Osteocyte (in vitro differentiated cells): ENCODE measurements around the gene TYK2. TPM values are rescaled to one million over a fixed set of nuclear protein-coding genes. Genes with fewer than 3 reads are reported as not detected.

Experiments used
- DNase-seq: peaks from one replicate; pipeline ENCODE4 v3.0.0; 2021; ENCODE audit warnings: mixed read lengths; ENCODE audit not compliant: unreplicated experiment; ENCODE audit errors: extremely low spot score
- H3K27ac Mint-ChIP-seq: one replicate; pipeline ENCODE4 v1.8.0; 2021; ENCODE audit warnings: mild to moderate bottlenecking, mixed read lengths; ENCODE audit not compliant: unreplicated experiment
- H3K27me3 Mint-ChIP-seq: one replicate; pipeline ENCODE4 v1.8.0; 2021; ENCODE audit warnings: mixed read lengths; ENCODE audit not compliant: unreplicated experiment
- H3K36me3 Mint-ChIP-seq: one replicate; pipeline ENCODE4 v1.8.0; 2021; ENCODE audit warnings: mixed read lengths; ENCODE audit not compliant: unreplicated experiment
- H3K4me1 Mint-ChIP-seq: one replicate; pipeline ENCODE4 v1.8.0; 2021; ENCODE audit warnings: mixed read lengths; ENCODE audit not compliant: unreplicated experiment
- H3K4me3 Mint-ChIP-seq: one replicate; pipeline ENCODE4 v1.8.0; 2021; ENCODE audit warnings: mild to moderate bottlenecking, moderate library complexity, mixed read lengths; ENCODE audit not compliant: unreplicated experiment
- H3K9me3 Mint-ChIP-seq: one replicate; pipeline ENCODE4 v1.8.0; 2021; ENCODE audit warnings: mixed read lengths; ENCODE audit not compliant: unreplicated experiment
- total RNA-seq: library from RNA; stranded (reverse); gene quantifications from 2 replicates; pipeline ENCODE4 v1.2.1, GENCODE V29; 2021
- TF ChIP-seq, protein P1 (sequence below): fragments of 200-600 bp; sonication (generic); IDR thresholded peaks from 2 replicates; pipeline ENCODE4 v1.5.0; 2021; ENCODE audit warnings: antibody characterized with exemption, mild to moderate bottlenecking, moderate library complexity

Gene TYK2
- total RNA-seq, 1 donor from 2014 or later, result 136 TPM

DNA sequence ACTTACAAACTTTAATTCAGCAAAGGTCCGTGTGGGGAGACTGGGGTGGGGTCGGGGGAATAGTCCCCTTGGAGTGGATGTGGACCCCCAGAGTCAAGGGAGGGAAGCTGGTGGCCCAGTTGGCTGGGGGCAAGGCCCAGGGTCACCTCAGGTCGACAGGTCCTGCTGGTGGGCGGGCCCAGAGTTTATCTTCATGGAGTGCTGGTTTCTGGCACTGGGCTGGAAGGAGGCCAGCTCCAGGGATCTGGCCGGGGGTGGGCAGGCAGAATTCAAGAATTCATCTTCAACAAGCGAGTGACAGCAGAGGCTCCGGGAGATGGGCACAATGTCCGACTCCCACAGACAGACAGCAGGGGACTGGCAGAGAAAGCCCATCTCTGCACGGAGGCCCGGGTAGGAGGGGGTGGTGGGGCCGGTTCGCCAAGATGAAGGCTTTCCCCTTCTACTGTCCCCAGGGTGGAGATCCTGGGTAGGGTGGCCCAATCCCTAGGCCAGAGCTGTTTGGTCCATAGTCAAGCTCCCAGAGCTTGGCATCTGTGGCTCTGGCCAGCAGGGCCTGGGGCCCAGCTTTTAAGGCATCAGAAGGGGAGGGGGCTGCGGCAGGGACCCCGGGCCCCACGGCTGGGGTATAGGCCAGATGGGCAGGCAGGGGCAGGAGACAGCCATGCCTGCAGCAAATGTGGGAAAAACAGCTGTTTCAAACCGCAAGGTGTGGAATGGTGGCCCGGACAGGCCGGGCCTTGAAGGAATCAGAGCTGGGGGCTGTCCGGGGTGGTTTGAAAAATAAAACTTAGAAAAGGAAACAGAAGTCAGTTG lies 63.9 kb downstream of the TYK2 start:
- TF ChIP-seq, protein P1, sequence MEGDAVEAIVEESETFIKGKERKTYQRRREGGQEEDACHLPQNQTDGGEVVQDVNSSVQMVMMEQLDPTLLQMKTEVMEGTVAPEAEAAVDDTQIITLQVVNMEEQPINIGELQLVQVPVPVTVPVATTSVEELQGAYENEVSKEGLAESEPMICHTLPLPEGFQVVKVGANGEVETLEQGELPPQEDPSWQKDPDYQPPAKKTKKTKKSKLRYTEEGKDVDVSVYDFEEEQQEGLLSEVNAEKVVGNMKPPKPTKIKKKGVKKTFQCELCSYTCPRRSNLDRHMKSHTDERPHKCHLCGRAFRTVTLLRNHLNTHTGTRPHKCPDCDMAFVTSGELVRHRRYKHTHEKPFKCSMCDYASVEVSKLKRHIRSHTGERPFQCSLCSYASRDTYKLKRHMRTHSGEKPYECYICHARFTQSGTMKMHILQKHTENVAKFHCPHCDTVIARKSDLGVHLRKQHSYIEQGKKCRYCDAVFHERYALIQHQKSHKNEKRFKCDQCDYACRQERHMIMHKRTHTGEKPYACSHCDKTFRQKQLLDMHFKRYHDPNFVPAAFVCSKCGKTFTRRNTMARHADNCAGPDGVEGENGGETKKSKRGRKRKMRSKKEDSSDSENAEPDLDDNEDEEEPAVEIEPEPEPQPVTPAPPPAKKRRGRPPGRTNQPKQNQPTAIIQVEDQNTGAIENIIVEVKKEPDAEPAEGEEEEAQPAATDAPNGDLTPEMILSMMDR, result no peak
- Mint-ChIP-seq H3K4me3 (peak overlapping the region; percentile 89), H3K27me3 (no peaks in the 10 kb centered on the region), H3K27ac (peak overlapping the region; percentile 79), H3K9me3 (no peaks in the 10 kb centered on the region), H3K4me1 (peaks cover 13% of the 10 kb centered on the region), H3K36me3 (peaks cover 7% of the 10 kb centered on the region)
- no peak for DNase-seq

DNA sequence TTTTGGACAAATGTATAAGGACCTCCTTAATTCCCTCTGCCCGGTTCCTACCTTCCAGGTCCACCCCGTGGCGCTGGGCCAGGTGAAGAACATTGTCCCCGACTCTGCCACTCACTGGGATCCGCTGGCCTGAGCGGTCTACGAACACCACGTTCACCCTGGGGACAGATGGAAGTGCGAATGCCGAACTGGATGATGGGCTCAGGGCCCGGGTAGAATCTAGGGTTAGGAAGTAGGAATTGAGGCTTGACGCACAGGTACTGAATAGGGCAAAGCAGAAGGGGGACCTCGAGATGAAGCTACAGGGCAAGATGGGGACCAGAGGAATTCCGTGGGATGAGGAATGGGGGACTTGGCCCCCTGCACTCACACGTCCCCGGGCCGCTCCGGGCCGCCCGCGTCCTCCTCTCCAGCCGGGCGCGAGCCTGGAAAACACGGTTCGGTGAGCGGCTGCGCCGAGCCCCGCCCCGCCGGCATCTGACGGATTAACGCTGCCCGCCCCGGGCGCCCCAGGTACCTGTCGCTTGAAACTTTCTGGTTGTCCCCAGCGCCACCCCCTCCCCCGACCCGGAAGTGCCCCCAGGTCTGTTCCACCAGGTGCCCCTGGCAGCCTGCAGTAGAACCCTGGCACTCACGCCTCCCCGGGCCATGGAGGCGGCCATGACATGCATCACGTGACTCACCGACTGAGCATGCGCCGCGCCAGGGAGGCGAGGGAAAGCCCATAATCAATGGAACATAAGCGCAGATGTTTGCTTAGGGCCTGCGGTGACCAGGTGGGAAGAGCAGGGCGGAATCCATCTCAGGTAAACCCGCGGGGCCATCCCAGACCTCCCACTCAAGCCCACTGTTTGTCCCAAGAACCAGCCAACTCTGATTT lies 64.8 kb downstream of the TYK2 start, which contains the start of gene FDX2:
FDX2 (minus strand) TSS at position 681 of the 880 bp plus-strand sequence; CDS start at position 662, 19 bp downstream.
- Mint-ChIP-seq H3K27me3 (no peaks in the 10 kb centered on the region), H3K9me3 (no peaks in the 10 kb centered on the region), H3K4me3 (peak within 1 kb of the TSS; percentile 89)

DNA sequence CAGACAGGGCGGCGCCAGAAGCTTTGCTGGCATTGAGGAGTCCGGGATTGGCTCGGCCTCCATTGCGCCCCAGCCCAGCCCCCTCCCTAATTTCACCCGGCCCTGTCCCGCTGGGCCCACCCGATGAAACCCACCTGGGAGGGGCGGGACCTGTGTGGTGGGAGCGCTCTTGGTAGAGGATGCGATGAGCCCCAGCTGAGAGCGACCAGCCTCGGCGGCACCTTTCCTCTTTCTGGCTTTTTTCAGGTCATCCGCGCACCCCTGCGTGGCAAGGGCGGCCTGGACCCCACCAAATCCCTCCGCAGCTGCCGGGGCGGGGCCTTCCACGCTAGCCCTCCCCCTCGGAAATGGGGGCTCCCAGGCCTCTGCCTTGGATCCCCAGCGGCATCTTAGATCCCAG lies 70.9 kb downstream of the TYK2 start, which contains the start of gene ZGLP1:
ZGLP1 (minus strand) TSS at position 393 of the 400 bp plus-strand sequence.
- H3K9me3 Mint-ChIP-seq, result no peaks in the 10 kb centered on the region
- TF ChIP-seq, protein P1, result no peak
- no peaks in the 10 kb centered on the region for H3K27me3 Mint-ChIP-seq
- H3K36me3 Mint-ChIP-seq, result peaks cover 5% of the 10 kb centered on the region
- H3K4me1 Mint-ChIP-seq, result peaks cover 3% of the 10 kb centered on the region
- DNase-seq, result no peak
- H3K27ac Mint-ChIP-seq, result no peak within 1 kb of the TSS
- H3K4me3 Mint-ChIP-seq, result no peak within 1 kb of the TSS

More for the DNA sequence above, 64.8 kb downstream of the TYK2 start, which contains the start of gene FDX2:
- peak; percentile 95 for DNase-seq
- peak within 1 kb of the TSS; percentile 79 for H3K27ac Mint-ChIP-seq
- TF ChIP-seq, protein P1, result no peak
- peaks cover 13% of the 10 kb centered on the region for H3K4me1 Mint-ChIP-seq
- peaks cover 7% of the 10 kb centered on the region for H3K36me3 Mint-ChIP-seq

DNA sequence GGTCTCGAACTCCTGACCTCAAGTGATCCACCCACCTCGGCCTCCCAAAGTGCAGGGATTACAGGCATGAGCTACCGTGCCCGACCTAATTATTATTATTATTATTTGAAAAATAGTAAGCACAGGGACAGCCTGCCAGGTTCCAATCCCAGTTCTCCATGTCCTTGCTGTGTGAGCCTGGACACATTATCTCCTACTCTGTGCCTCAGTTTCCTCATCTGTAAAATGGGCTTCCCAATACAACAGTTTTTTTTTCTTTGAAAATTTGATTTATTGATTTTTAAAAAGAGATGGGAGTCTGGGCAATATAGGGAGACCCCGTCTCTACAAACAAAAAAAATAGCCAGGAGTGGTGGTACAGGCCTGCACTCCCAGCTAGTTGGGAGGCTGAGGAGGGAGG lies 74.0 kb downstream of the TYK2 start:
- no peaks in the 10 kb centered on the region for H3K4me1 Mint-ChIP-seq
- H3K4me3 Mint-ChIP-seq, result no peak overlapping the region
- H3K36me3 Mint-ChIP-seq, result peaks cover 5% of the 10 kb centered on the region
- no peak overlapping the region for H3K27ac Mint-ChIP-seq
- DNase-seq, result no peak
- no peaks in the 10 kb centered on the region for H3K9me3 Mint-ChIP-seq
- peaks cover 3% of the 10 kb centered on the region for H3K27me3 Mint-ChIP-seq
- TF ChIP-seq, protein P1, result no peak
